BE2C (cell line): ENCODE results near the gene PPP2R5B.

ENCODE experiments used
- DNase-seq: peaks from one replicate; pipeline ENCODE4 v3.0.0-alpha.2; 2020
- H3K27me3 ChIP-seq: fragments of 250-450 bp; sonication (Bioruptor Pico); 2 replicates; pipeline ENCODE4 v1.5.1; 2020; ENCODE audit warnings: mild to moderate bottlenecking
- H3K36me3 ChIP-seq: fragments of 250-450 bp; sonication (Bioruptor Pico); 2 replicates; pipeline ENCODE4 v1.5.1; 2020; ENCODE audit warnings: mild to moderate bottlenecking
- H3K4me1 ChIP-seq: fragments of 250-450 bp; sonication (Bioruptor Pico); 2 replicates; pipeline ENCODE4 v1.5.1; 2020
- H3K4me3 ChIP-seq: 2 replicates; pipeline ENCODE4 v1.5.1; 2011; ENCODE audit warnings: low read depth, low read length
- H3K9me3 ChIP-seq: fragments of 250-450 bp; sonication (Bioruptor Pico); 2 replicates; pipeline ENCODE4 v1.5.1; 2020
- TF ChIP-seq, protein P1 (sequence below): IDR thresholded peaks from 2 replicates; pipeline ENCODE4 v1.5.1; 2012; ENCODE audit warnings: mild to moderate bottlenecking, low read depth, low read length

The PPP2R5B gene

DNA sequence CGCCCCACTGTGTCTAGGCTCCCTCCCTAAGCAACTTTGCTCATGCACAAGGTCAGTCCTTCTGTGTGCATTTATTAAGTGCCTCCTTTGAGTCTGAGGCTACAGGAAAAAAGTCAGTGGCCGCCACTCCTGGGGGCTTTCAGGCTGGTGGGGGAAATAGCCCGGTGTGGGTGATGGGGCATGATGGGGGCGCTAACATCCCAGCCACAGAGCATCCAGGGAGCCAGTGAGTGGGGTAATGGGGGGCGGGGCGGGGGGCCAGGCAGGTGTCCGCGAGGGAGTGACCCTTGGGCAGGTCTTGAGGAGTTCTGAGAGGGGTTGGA lies 36.1 kb upstream of the PPP2R5B start:
- no peaks in the 10 kb centered on the region for H3K9me3 ChIP-seq
- TF ChIP-seq, protein P1, sequence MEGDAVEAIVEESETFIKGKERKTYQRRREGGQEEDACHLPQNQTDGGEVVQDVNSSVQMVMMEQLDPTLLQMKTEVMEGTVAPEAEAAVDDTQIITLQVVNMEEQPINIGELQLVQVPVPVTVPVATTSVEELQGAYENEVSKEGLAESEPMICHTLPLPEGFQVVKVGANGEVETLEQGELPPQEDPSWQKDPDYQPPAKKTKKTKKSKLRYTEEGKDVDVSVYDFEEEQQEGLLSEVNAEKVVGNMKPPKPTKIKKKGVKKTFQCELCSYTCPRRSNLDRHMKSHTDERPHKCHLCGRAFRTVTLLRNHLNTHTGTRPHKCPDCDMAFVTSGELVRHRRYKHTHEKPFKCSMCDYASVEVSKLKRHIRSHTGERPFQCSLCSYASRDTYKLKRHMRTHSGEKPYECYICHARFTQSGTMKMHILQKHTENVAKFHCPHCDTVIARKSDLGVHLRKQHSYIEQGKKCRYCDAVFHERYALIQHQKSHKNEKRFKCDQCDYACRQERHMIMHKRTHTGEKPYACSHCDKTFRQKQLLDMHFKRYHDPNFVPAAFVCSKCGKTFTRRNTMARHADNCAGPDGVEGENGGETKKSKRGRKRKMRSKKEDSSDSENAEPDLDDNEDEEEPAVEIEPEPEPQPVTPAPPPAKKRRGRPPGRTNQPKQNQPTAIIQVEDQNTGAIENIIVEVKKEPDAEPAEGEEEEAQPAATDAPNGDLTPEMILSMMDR = no peak
- no peak for DNase-seq
- H3K4me1 ChIP-seq = peaks cover 3% of the 10 kb centered on the region
- H3K36me3 ChIP-seq = no peaks in the 10 kb centered on the region
- H3K27me3 ChIP-seq = no peaks in the 10 kb centered on the region
- no peak overlapping the region; the same call in 1 of the 2 replicates for H3K4me3 ChIP-seq

DNA sequence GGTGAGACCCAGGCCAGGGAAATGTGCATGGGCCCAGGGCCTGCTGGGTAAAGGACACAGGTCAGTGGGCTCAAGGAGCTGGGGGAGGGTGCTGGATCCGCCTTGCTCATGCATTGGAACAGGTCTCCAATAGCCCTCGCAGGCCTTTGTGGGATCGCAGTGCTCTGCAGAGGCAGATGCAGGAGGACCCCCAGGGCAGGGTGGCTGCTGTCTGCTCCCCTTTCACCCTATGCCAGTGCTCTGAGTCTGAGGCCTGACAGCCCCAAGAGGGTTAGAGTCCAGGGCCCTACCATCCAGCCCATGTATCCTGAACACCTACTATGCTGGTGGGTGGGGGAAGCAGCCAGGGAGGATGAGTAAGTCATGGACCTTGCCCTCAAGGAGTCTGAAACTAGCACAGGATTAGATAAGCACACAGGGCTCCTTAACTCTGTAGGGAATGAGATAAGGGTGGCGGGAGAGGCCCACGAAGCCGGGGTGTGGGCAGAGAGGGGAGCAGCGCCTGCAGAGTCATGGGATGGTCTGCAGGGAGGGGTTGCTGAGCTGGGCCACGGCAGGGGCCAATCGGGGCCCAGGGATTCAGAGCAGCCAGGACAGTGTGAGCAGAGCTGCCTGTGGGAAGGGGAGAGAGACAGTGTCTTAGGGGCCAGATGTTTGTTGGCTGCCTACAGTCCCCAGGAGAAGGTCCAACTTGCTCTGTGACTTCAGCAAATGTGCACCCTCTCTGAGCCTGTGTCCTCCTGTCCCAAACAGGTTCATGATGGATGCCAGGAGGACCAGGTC lies 35.6 kb upstream of the PPP2R5B start:
- TF ChIP-seq, protein P1 = no peak
- Histone ChIP-seq H3K36me3 (no peaks in the 10 kb centered on the region), H3K4me1 (peaks cover 3% of the 10 kb centered on the region), H3K27me3 (no peaks in the 10 kb centered on the region), H3K9me3 (no peaks in the 10 kb centered on the region), H3K4me3 (no peak overlapping the region)
- DNase-seq = no peak

DNA sequence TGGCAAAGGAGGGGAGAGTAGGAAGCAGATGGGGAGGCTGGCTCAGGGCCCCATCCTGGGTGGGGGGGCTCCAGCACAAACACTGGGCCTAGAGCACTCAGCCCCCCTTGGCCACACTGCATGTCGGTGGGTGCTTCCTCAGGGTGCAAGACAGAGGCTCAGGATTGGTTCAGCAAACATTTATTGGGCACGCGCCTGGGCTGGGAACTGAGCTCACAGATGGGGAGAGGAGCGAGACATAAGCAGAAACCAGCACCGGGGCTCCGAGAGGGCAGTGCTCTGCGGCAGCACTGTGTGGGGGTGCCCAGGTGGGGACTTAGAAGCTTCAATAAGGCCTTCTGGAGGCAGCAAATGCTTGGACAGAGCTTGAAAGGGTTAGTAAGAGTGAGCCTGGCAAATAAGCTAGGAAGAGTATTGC lies 34.0 kb upstream of the PPP2R5B start:
- DNase-seq = no peak
- TF ChIP-seq, protein P1 = no peak
- no peaks in the 10 kb centered on the region for H3K9me3 ChIP-seq
- H3K27me3 ChIP-seq = no peaks in the 10 kb centered on the region
- no peak overlapping the region for H3K4me3 ChIP-seq
- no peaks in the 10 kb centered on the region for H3K36me3 ChIP-seq
- peaks cover 3% of the 10 kb centered on the region for H3K4me1 ChIP-seq

DNA sequence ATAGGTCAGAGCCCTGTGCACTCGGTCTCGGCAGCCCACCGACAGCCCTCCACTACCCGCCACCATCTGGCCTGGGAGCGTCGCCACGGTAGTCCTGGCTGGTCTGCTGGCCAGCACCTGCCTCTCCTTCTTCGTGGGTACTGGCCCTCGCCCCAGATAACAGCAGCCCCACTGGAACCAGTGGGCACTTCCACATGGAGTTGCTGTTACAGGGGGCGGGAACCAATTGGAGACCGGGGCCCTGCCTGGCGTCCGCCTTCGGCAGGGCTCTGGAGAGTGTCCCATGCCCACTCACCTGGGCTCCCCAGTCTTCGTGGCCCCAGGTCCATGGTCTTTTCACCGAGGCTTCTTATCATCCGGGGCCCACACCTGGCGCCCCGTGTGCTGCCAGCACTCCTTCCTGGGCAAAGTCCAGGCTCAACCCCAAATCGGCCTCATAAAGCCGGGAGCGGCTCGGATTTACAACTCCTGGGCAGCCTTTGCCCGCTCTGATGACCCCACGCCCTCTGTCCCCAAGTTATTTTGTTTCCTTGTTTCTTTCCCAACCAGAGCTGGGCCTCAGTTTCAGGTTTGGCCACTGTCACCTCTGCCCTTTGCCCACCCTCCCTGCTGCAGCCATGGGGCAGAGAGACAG lies 33.2 kb upstream of the PPP2R5B start:
- Histone ChIP-seq H3K4me1 (peaks cover 3% of the 10 kb centered on the region; the same call in 1 of the 2 replicates), H3K9me3 (no peaks in the 10 kb centered on the region), H3K4me3 (no peak overlapping the region), H3K36me3 (no peaks in the 10 kb centered on the region), H3K27me3 (no peaks in the 10 kb centered on the region)
- TF ChIP-seq, protein P1 = no peak
- no peak for DNase-seq

DNA sequence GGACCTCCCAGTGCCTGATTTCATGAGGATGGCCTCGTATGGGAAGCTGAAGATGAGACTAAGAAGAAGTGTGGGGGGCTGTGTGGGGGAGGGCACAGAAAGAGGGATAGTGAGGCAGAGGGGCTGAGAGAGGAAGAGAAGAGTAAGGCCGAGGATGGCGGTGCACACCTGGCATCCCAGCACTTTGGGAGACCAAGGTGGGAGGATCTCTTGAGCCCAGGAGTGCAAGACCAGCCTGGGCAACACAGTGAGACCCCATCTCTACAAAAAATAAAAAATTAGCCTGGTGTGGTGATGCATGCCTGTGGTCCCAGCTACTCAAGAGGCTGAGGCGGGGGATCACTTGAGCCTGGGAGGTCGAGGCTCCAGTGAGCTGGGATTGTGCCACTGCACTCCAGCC lies 32.6 kb upstream of the PPP2R5B start:
- H3K9me3 ChIP-seq = no peaks in the 10 kb centered on the region
- H3K4me3 ChIP-seq = no peak overlapping the region
- peaks cover 3% of the 10 kb centered on the region; the same call in 1 of the 2 replicates for H3K4me1 ChIP-seq
- no peaks in the 10 kb centered on the region for H3K36me3 ChIP-seq
- no peaks in the 10 kb centered on the region for H3K27me3 ChIP-seq
- DNase-seq = no peak
- TF ChIP-seq, protein P1 = no peak

DNA sequence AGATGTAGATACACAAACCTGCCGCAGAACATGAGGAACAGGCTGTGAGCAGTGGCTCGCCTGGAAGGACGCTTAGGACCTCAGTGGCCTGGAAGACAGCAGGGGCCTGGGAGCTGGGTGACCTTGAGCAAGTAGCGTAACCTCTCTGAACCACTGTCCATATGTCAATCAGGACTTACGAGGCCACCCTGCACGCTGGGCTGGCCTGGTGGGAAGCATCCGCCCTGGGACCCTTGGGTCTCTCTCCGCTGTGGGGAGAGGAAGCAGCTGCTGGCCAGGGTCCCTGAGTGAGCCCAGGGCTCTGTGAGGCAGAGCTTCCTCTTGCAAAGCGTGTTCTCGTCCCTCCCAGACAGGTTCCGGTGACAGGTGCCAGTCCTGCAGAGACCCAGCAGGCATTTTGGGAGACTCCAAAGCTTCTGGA lies 32.1 kb upstream of the PPP2R5B start:
- H3K4me3 ChIP-seq = no peak overlapping the region
- TF ChIP-seq, protein P1 = no peak
- H3K36me3 ChIP-seq = no peaks in the 10 kb centered on the region
- peaks cover 3% of the 10 kb centered on the region; the same call in 1 of the 2 replicates for H3K4me1 ChIP-seq
- H3K9me3 ChIP-seq = no peaks in the 10 kb centered on the region
- H3K27me3 ChIP-seq = no peaks in the 10 kb centered on the region
- no peak for DNase-seq
